NCI-H1930 (cell line): ENCODE data around the gene ATG5.

Experiments
- DNase-seq, 2 experiments: peaks; one replicate each; lab custom pipeline; 2025; lab: John Stamatoyannopoulos, UW

ATG5 gene

DNA sequence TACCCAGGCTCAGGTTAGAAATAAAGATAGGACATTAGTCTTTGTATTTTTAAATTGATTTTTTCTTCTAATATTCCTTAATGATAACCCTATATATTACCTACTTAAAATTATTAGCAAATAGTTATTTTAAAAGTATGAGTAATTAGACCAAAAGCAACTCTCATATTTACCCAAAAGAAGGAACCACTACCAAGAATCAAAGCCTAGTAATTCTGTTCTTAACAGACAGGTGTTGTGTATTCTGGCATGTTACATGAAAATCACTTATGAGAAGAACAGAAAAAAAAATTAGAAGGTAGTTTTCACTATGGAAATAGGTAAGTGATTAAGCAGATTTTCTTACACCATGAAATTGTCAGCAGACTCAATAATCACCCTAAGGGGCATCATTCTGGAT, 105.1 kb downstream of the ATG5 start:
- DNase-seq = no peak

DNA sequence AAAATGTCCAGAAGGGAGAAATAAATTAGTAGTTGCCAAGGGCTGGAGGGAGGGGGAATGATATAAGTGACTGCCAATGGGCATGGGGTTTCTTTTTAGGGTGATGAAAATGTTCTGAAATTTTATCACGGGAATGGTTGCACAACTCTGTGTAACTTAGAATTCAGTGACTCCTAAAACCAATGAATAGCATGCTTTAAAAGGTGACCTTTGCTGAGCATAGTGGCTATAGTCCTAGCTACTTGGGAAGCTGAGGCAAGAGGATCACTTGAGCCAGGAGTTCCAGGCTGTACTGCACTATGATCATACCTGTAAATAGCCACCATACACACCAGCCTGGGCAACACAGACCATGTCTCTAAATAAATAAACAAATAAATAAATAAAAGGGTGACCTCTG, 109.0 kb downstream of the ATG5 start:
- DNase-seq = no peak

- no peak for DNase-seq
These were observed 110.0 kb downstream of the ATG5 start for GRCh38 chr6:106215608-106216007.

GRCh38 chr6:106214531-106214930, 111.0 kb downstream of the ATG5 start:
- DNase-seq = no peak

DNA sequence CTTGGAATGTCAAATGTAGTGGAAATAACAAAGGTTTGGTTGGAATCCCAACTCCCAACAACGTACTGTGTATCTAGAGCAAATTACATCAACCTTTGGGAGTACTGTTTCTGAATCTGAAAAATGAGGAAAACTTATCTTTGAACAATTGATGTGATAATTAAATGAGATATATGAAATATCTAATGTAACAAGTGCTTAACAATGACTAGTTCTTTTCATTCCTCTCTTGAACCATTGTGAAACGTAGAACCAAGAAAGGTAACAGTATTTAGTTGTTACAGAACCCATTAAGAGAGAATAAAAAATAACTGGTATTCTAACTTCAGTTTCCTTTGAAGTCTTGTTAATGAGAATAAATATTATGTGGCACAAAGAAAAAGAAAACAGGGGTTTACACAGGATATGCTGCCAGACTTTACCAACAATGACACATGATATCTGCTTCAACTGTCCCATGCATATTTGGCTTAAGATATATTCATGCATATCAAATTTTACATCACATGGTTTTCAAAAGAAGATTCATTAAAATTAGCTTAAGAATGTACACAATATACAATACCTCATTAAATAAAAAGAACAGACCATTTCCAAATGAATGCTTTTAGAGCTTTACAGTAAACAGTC, 111.8 kb downstream of the ATG5 start:
- no peak for DNase-seq

GRCh38 chr6:106212576-106212975, 113.0 kb downstream of the ATG5 start:
- DNase-seq = no peak

- no peak for DNase-seq
These were observed 118.7 kb downstream of the ATG5 start for GRCh38 chr6:106206905-106207304.

- DNase-seq = no peak
These were observed 120.6 kb downstream of the ATG5 start for GRCh38 chr6:106204961-106205360.

DNA sequence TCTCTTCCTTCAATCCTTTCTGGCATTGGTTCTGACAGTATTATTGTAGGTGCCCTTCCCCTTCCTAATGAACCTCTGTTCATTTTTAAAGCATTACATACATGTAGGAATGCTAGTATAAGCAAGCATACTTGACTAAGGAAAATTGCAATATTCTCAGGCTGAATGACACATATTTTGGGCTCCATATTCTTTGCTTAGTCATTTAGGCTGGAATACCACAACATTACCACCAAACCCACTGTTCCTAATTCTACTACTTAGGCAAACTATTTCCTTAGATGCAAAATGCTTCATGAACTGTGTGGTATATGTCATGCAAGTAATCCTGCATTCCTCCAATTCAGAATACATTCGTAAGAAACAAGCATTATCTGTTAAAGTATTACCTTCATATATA, 125.6 kb downstream of the ATG5 start:
- no peak for DNase-seq

- DNase-seq = no peak
These were observed 126.2 kb downstream of the ATG5 start for GRCh38 chr6:106199331-106199730.

GRCh38 chr6:106197441-106197840, 128.1 kb downstream of the ATG5 start:
- no peak for DNase-seq

DNA sequence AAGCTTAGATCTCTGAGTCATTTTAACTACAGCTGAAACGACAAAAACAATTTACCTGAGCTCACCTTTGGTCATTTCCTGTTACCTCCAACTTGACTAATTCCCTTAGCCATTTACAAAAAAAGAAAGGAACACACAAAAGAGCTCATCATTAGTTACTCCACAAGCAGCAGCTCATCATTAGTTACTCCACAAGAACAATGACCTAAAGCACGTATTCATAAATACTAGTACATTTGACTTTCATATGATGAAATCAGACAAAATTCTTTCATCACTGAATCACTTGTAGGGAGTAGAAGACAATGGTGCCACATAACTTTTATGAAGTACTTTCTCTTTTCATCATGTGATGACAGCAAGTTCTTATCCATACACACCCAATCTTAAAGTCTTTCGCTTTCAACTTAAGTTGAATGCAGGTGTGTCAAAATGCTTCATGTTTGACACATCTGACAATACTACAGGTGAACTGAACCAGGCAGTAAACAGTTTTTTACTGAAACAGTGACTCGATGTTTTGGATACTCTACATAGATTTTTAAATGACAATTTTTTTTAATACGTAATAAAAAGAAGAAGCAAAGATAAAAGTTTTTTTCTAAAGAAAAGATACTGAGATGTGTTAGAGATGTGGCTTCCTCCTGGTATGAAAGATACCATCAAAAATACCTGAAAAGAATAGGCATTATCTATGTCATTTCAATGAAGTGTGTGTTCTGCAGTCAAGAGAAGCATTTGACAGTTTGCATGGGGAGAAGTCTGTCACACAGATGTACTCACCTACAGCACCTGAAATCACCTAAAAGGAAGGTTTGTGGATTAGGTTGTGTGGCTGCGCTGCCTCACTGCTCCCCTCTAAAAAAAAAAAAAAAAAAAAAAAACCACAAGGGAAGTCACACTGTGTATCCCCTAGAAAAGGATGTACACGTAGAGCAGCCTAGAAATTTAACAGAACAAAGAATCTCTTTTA, 130.3 kb downstream of the ATG5 start:
- no peak for DNase-seq

GRCh38 chr6:106192824-106193223, 132.7 kb downstream of the ATG5 start:
- no peak for DNase-seq

- peak in 1 of 2 experiments; percentile 31 for DNase-seq
These were observed 137.3 kb downstream of the ATG5 start for GRCh38 chr6:106188104-106188794.

- no peak for DNase-seq
These were observed 138.1 kb downstream of the ATG5 start for GRCh38 chr6:106187424-106187982.

DNA sequence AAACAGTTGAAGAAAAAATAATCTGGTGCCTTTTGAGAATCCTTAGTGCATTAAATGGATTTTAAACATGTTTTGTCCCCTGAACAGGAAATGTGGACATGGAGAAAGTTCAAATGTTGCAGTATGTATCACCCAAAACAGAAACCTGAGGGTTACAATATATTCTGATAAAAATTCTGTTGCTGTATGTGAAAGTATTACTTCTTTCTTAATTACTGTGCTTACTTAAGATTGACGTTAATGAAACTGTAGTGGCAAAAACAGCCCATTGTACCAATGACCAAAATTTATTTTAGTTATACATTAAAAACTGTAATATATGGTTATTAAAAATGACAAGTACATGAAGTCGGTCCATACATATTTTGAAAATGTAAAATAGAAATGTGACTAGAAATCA, 138.8 kb downstream of the ATG5 start:
- DNase-seq = no peak

DNA sequence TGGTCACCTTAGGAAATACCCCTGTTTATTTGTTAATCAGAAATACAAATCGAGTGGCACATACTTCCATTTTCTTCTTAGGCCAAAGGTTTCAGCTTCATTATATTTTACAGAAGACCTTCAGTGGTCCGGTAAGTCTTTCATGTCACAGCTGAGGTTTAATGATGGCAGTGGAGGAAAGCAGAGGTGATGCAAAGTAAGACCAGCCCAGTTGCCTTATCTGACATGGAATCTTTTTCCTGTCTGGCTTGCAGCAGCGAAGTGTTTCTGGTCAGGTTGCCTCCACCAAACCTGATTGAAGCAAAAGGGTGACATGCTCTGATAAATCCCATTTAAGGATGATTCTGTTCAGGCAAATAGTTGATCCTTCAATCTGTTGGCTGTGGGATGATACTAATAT, 139.4 kb downstream of the ATG5 start:
- no peak for DNase-seq

- DNase-seq = no peak
These were observed 139.9 kb downstream of the ATG5 start for GRCh38 chr6:106185615-106186014.

DNA sequence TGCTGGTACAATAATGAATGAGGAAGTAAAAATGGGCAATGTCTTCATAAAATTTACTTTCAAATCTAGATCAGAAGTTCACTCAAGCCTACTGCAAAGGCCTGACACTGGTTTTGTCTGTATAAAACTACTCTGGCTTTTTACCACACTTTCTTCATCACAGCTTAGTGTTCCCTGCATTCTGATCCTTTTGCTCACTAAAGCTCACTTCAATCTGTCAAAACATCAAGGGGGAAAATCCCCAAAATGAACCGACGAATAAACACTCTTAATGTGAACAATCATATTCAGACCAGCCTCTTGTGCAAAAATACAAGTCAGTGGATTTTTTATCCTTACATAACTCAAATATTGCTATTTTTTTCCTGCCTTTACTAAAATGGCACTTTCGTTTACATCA, 140.9 kb downstream of the ATG5 start:
- DNase-seq = no peak

DNA sequence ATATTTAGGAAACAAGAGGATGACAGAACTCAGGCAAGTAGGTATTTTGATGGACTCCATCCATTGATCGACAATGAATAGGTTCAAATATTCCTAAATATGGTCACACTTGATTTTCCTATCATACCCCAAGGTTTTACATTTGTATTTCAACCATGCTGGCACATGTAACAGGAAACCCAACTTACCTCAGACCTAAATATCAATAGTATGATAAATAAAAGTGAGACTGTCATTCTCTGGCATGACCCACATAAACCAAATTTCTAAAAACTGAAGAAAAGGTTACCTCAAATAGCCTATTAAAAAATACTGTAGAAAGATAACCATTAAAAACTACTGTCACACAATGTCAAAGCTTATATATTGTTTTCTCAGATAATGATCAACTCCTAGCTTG, 142.1 kb downstream of the ATG5 start:
- no peak for DNase-seq

DNA sequence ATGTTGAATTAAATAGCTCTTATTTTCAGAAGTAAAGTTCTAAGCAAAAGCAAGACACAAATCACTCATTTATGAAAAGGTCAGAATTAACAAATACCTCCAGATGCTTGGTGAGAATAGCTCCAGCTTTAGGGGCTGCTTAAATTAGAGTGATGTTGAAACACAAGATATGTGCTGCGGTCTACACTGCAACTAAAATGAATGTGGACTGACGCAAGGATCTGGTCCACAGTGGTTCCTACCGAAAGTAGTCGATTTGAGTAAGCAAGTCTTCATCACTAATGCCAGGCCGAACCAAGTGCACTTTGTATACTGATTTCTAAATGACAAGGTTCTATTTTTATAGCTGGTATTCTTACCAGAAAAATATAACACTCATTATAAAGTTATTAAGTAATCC, 143.1 kb downstream of the ATG5 start:
- DNase-seq = no peak

DNA sequence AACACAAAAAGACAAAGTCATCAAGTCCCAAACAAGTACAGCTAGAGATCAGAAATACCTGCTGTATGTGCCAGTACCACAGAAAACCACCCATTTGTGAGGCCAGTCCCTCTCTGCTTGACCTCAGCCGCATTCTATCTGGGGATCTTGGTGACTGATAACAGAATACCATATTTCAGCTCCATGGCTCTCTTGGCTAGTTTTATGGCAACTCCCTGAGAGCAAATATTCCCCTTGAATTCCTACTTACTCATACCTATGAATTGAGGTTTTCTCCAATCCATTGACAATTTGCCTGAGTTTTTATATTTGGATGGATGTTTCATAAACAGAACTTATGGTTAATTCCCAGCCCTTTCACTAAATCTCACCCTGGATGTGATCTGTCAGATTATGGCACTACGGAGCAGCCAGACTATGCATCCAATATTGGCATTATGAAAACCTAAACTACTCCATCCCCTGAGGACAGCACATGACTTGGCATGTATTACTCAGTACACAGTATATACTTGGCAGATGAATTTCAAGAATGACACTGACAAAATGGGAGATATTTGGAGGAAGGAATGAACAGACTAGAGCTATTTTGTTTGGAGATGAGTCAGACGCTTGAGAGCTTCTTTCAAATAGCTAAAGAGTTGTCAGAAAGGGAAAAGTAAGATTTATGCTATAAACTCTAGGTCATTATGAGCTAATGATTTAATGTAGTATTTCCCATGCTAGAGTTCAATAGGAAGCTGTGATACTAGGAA, 143.7 kb downstream of the ATG5 start:
- no peak for DNase-seq
